Neural progenitor cell (in vitro differentiated cells): ENCODE results near the gene ARFRP1.

ENCODE experiments used
- EZH2 ChIP-seq: fragments of 200-600 bp; sonication (generic); IDR thresholded peaks from 2 replicates; pipeline ENCODE4 v1.6.1; 2017; ENCODE audit warnings: antibody characterized with exemption, mild to moderate bottlenecking, moderate library complexity
- EZH2phosphoT487 ChIP-seq: fragments of 200-600 bp; sonication (generic); IDR thresholded peaks from 2 replicates; pipeline ENCODE4 v1.6.1; 2017; ENCODE audit warnings: antibody characterized with exemption
- TF ChIP-seq, protein P1 (sequence below): fragments of 200-600 bp; sonication (generic); IDR thresholded peaks from 2 replicates; pipeline ENCODE4 v1.5.1; 2017; ENCODE audit warnings: antibody characterized with exemption, mild to moderate bottlenecking

DNA sequence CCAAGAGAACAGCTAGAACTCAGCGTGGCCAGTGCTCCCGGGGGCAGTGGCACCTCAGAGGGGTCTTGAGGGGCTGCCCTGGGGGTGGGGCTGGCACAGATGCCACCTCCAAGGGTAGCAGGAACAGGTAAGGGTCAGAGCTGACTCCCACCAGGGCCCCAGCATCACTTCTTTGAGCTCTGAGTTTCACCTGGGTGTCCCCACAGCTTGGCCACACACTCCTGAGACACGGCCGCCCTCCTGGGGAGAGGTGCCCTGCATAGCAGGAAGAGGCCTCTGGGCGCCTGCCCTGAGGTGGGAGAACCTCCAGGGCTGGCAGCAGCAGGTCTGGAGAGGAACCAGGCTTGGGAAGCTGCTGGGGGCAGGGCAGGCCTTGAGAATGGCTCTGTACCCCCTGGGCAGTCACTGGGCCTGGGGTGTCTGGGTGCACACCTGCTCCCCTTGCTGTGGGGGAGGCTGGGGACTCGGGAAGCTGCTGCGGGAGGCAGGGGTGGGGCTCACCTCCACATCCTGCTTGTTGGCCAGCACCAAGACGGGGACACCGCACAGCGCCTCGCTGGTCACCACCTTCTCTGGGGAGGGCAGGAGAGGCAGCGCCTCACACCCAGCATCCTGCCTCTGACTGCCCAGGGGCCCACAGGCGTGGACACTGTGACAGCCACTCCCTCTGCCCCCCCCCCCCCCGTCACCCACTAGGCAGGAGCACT, 6.3 kb downstream of the ARFRP1 start:
- TF ChIP-seq, protein P1, sequence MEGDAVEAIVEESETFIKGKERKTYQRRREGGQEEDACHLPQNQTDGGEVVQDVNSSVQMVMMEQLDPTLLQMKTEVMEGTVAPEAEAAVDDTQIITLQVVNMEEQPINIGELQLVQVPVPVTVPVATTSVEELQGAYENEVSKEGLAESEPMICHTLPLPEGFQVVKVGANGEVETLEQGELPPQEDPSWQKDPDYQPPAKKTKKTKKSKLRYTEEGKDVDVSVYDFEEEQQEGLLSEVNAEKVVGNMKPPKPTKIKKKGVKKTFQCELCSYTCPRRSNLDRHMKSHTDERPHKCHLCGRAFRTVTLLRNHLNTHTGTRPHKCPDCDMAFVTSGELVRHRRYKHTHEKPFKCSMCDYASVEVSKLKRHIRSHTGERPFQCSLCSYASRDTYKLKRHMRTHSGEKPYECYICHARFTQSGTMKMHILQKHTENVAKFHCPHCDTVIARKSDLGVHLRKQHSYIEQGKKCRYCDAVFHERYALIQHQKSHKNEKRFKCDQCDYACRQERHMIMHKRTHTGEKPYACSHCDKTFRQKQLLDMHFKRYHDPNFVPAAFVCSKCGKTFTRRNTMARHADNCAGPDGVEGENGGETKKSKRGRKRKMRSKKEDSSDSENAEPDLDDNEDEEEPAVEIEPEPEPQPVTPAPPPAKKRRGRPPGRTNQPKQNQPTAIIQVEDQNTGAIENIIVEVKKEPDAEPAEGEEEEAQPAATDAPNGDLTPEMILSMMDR, result no peak
- TF ChIP-seq EZH2, result no peak
- TF ChIP-seq EZH2phosphoT487, result no peak
